Panc1 (cell line): ENCODE measurements around the gene SEC14L5. TPM values are rescaled to one million over a fixed set of nuclear protein-coding genes. Genes with fewer than 3 reads are reported as not detected.

Experiments
- ATAC-seq: fragments of 200-7000 bp; cut with Tn5 transposase; 2 replicates; pipeline ENCODE4 v1.9.1; 2020; ENCODE audit warnings: mild to moderate bottlenecking, moderate library complexity
- BruUV-seq: library from RNA; stranded (reverse); fragments of 400-500 nt; replicated peaks from 2 replicates; lab custom pipeline; 2021; lab: Mats Ljungman, UMichigan
- CTCF ChIA-PET: fragments of 300-600 bp; sonication (Branson Sonifier 250); formaldehyde crosslinking; loops from one replicate; lab custom pipeline; 2022; ENCODE audit warnings: antibody characterized with exemption; lab: Charles Lee
- POLR2A ChIA-PET: fragments of 300-600 bp; sonication (Branson Sonifier 250); formaldehyde crosslinking; loops from one replicate; lab custom pipeline; 2022; ENCODE audit warnings: antibody characterized with exemption; lab: Charles Lee
- DNase-seq: peaks from one replicate; pipeline ENCODE4 v3.0.0-alpha.2; 2010; ENCODE audit warnings: low read depth, low spot score
- H3K27ac ChIP-seq: 2 replicates; pipeline ENCODE4 v1.5.1; 2011; ENCODE audit warnings: mild to moderate bottlenecking, low read length, inconsistent platforms
- H3K27me3 ChIP-seq: fragments of 200-500 bp; sonication (Bioruptor generic); 2 replicates; pipeline ENCODE4 v1.6.0; 2014; ENCODE audit warnings: low read length, inconsistent platforms; ENCODE audit not compliant: control insufficient read depth, insufficient read depth
- H3K36me3 ChIP-seq: fragments of 200-500 bp; sonication (Bioruptor generic); 2 replicates; pipeline ENCODE4 v1.5.1; 2014; ENCODE audit warnings: inconsistent platforms, mild to moderate bottlenecking, low read length, moderate library complexity; ENCODE audit not compliant: control insufficient read depth, insufficient read depth
- H3K4me1 ChIP-seq: 2 replicates; pipeline ENCODE4 v1.5.1; 2011; ENCODE audit warnings: inconsistent platforms, mild to moderate bottlenecking, low read length, moderate library complexity; ENCODE audit not compliant: control insufficient read depth, insufficient read depth
- H3K4me3 ChIP-seq, 2 experiments: 2 replicates each; pipeline ENCODE4 v1.5.1; 2011 to 2012; ENCODE audit warnings: low read depth in 2 of 2, low read length in 2 of 2, mild to moderate bottlenecking in 2 of 2, inconsistent platforms in 1 of 2, moderate library complexity in 1 of 2
- H3K9me3 ChIP-seq: fragments of 200-500 bp; sonication (Bioruptor generic); 2 replicates; pipeline ENCODE4 v1.5.1; 2014; ENCODE audit warnings: low read depth, mild to moderate bottlenecking, inconsistent platforms, low read length, moderate library complexity; ENCODE audit not compliant: control insufficient read depth, insufficient read depth
- CTCF ChIP-seq: fragments of 450-650 bp; IDR thresholded peaks from 2 replicates; pipeline ENCODE4 v1.5.1; 2017; ENCODE audit warnings: mild to moderate bottlenecking
- POLR2AphosphoS5 ChIP-seq: IDR thresholded peaks from 2 replicates; pipeline ENCODE4 v1.6.1; 2012; ENCODE audit warnings: mild to moderate bottlenecking, low read depth, low read length, moderate library complexity
- REST ChIP-seq, 2 experiments: IDR thresholded peaks; 2 replicates each; pipeline ENCODE4 v1.6.1; 2011 to 2012; ENCODE audit warnings: low read depth in 2 of 2, control low read depth in 1 of 2, low read length in 1 of 2, mild to moderate bottlenecking in 1 of 2, moderate library complexity in 1 of 2; ENCODE audit not compliant: insufficient read depth in 1 of 2
- SIN3A ChIP-seq: IDR thresholded peaks from 2 replicates; pipeline ENCODE4 v1.6.1; 2012; ENCODE audit warnings: low read depth, mild to moderate bottlenecking, low read length, moderate library complexity, borderline replicate concordance; ENCODE audit not compliant: insufficient read depth
- TCF7L2 ChIP-seq: IDR thresholded peaks from 2 replicates; pipeline ENCODE4 v1.6.1; 2011; ENCODE audit warnings: mild to moderate bottlenecking, low read depth, low read length, inconsistent platforms
- in situ Hi-C: cut with HindIII; loops from 2 replicates; pipeline ENCODE4 v1.10.0; 2016; ENCODE audit warnings: low sequenced_read_pairs, low pct_unique_long_range_greater_than_20kb
- intact Hi-C: fragments of 100-400 bp; cut with micrococcal nuclease; formaldehyde crosslinking; loops from one replicate; pipeline ENCODE4 v1.10.0; 2022; ENCODE audit not compliant: unreplicated experiment
- total RNA-seq: library from RNA; stranded (reverse); gene quantifications from one replicate; pipeline ENCODE4 v1.2.1, GENCODE V29; 2021; ENCODE audit not compliant: unreplicated experiment

Gene SEC14L5
- total RNA-seq, 1 experiment from 2014 or later: 0.26 TPM

- no peak for TF ChIP-seq TCF7L2
- TF ChIP-seq CTCF: no peak
- no peak for TF ChIP-seq REST (IDR thresholded peaks at IDR 0.05; ENCODE audit: insufficient read depth in 1 of 2, low read depth in 2 of 2, low read length in 1 of 2)
- no peak for TF ChIP-seq SIN3A
- TF ChIP-seq POLR2AphosphoS5: no peak
- ChIA-PET CTCF (no interaction called here), POLR2A (no interaction called here)
- Histone ChIP-seq H3K9me3 (no peaks in the 10 kb centered on the region), H3K36me3 (no peaks in the 10 kb centered on the region), H3K4me1 (peaks cover 11% of the 10 kb centered on the region), H3K4me3 (no peak overlapping the region), H3K27ac (no peak overlapping the region), H3K27me3 (no peaks in the 10 kb centered on the region)
- ATAC-seq (no peak), DNase-seq (no peak)
- in situ Hi-C loops: no loop called here
- no TSS peak for BruUV-seq
- intact Hi-C loops: no loop called here
Observed at GRCh38 chr16:5035909-5036227, 77.7 kb downstream of the SEC14L5 start.

- Histone ChIP-seq H3K36me3 (no peaks in the 10 kb centered on the region), H3K4me3 (no peak overlapping the region), H3K27ac (no peak overlapping the region), H3K27me3 (0 out of 2 replicates have a peak, but pooled peaks cover 2% of the 10 kb centered on the region), H3K9me3 (no peaks in the 10 kb centered on the region), H3K4me1 (peaks cover 11% of the 10 kb centered on the region)
- in situ Hi-C loops (no loop called here), intact Hi-C loops (no loop called here)
- DNase-seq: no peak
- no TSS peak for BruUV-seq
- no peak for TF ChIP-seq SIN3A
- no peak for TF ChIP-seq POLR2AphosphoS5
- no peak for TF ChIP-seq TCF7L2
- TF ChIP-seq REST (IDR thresholded peaks at IDR 0.05; ENCODE audit: insufficient read depth in 1 of 2, low read depth in 2 of 2, low read length in 1 of 2): no peak
- no peak for TF ChIP-seq CTCF
- no peak for ATAC-seq
- CTCF ChIA-PET: no interaction called here
- POLR2A ChIA-PET: no interaction called here
Observed at GRCh38 chr16:5036228-5037156, 78.4 kb downstream of the SEC14L5 start.
